ENCODE results near the gene CAND1. TPM values are rescaled to one million over a fixed set of nuclear protein-coding genes. Genes with fewer than 3 reads are reported as not detected.

Gene CAND1
- total RNA-seq, 4 donors from 2014 or later = 88.5 to 127 (median 98.9) TPM

DNA sequence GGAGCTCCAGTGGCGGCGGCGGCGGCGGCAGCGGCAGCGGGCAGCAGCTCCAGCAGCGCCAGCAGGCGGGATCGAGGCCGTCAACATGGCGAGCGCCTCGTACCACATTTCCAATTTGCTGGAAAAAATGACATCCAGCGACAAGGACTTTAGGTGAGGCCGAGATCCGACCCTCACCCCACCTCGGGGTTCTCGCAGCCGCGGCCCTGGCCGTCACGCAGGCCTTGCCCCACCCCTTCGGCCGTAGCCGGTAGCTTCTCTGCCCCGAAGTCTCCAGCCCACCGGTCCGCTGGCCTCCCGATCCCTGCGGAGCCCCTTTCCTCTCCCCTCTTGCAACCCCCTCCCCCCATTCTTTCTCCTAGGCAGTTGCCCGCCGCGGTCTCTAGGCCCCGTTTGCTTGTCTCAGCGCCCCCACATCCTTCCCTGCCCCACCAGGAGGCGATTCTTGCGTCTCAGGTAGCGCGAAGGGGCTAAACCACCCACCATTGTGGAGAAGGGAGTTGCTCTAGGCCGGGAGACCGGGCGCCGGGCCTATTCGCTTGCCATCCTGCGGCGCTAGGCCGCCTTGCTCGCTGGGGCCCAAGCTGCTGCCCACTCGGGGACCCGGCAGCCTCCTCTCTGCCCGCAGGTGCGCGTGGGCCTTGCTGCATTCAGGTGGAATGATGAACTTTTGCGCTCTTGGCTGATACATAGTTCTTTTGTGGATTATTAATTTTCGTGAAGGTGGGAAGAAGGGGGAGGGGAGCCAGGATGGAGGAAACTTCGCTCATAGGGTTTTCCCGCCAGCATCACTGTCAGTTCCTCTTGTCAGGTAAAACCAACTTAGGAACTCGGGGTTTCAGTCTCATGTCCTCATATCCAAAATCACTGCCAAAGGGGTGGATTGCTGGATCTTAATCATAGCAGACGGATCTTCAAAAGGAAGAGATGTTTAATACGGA is 745 bp downstream of the CAND1 start:
- Histone ChIP-seq H3K4me3 (replicated peaks in 1 of 3) (peak overlapping the region; percentile 68 to 84 (median 83)), H3K27me3 (no peaks in the 10 kb centered on the region), H3K4me1 (peaks cover 31% of the 10 kb centered on the region in 2 donors), H3K36me3 (no peaks in the 10 kb centered on the region), H3K27ac (peak overlapping the region; percentile 97 to 99 (median 98)), H3K9me3 (no peaks in the 10 kb centered on the region)
- WGBS, 2 donors = 0 to 1% methylated on average over 46 to 55 of the region's 61 CpGs
- intact Hi-C loops (cut with DNase I) = loop anchor here (10.0 kb wide), 1 partner anchor 175 kb away; no protein-coding TSS in a partner anchor
- TF ChIP-seq CTCF (IDR thresholded peaks at IDR 0.05) (peak in 1 of 6 experiments; percentile 4), POLR2A (IDR thresholded peaks at IDR 0.05) (peak in 1 of 2 donors; percentile 68)
- DNase-seq = peak; percentile 53 to 59

GRCh38 chr12:67270622-67271021 is 1.5 kb downstream of the CAND1 start:
- intact Hi-C loops (cut with DNase I) = loop anchor here (10.0 kb wide), 1 partner anchor 174 kb away; no protein-coding TSS in a partner anchor
- Histone ChIP-seq H3K27ac (peak overlapping the region in 2 of 3 donors; percentile 98 to 99), H3K4me1 (peaks cover 36 to 38% of the 10 kb centered on the region in 2 donors), H3K4me3 (replicated peaks in 1 of 3) (peak overlapping the region; percentile 68 to 84 (median 83)), H3K27me3 (no peaks in the 10 kb centered on the region), H3K9me3 (no peaks in the 10 kb centered on the region), H3K36me3 (no peaks in the 10 kb centered on the region)
- TF ChIP-seq POLR2A (IDR thresholded peaks at IDR 0.05) (no peak), CTCF (IDR thresholded peaks at IDR 0.05) (no peak)
- 4 to 5% methylated on average over 6 of the region's 6 CpGs for WGBS, 2 donors
- no peak for DNase-seq

GRCh38 chr12:67271976-67272375 is 2.8 kb downstream of the CAND1 start:
- no peaks in the 10 kb centered on the region for H3K27me3 ChIP-seq
- H3K4me1 ChIP-seq = peaks cover 36 to 38% of the 10 kb centered on the region in 2 donors
- TF ChIP-seq POLR2A (IDR thresholded peaks at IDR 0.05) (no peak), CTCF (IDR thresholded peaks at IDR 0.05) (no peak)
- H3K9me3 ChIP-seq = no peaks in the 10 kb centered on the region
- no peaks in the 10 kb centered on the region for H3K36me3 ChIP-seq
- 59 to 71% methylated on average over 1 of the region's 1 CpG for WGBS, 2 donors
- DNase-seq = no peak
- no peak overlapping the region for H3K4me3 ChIP-seq (replicated peaks in 1 of 3)
- H3K27ac ChIP-seq = no peak overlapping the region
- intact Hi-C loops (cut with DNase I) = loop anchor here (10.0 kb wide), 1 partner anchor 173 kb away; no protein-coding TSS in a partner anchor

- no peaks in the 10 kb centered on the region for H3K27me3 ChIP-seq
- H3K9me3 ChIP-seq = no peaks in the 10 kb centered on the region
- intact Hi-C loops (cut with DNase I) = loop anchor here (10.0 kb wide), 1 partner anchor 171 kb away; no protein-coding TSS in a partner anchor
- H3K36me3 ChIP-seq = no peaks in the 10 kb centered on the region
- TF ChIP-seq CTCF (IDR thresholded peaks at IDR 0.05) = no peak
- TF ChIP-seq POLR2A (IDR thresholded peaks at IDR 0.05) = no peak
- no peak overlapping the region for H3K27ac ChIP-seq
- DNase-seq = no peak
- peaks cover 30 to 32% of the 10 kb centered on the region in 2 donors for H3K4me1 ChIP-seq
- WGBS, 2 donors = 28 to 29% methylated on average over 3 of the region's 3 CpGs
- no peak overlapping the region for H3K4me3 ChIP-seq (replicated peaks in 1 of 3)
These were observed 5.0 kb downstream of the CAND1 start for GRCh38 chr12:67274186-67274585.

Data from thyroid gland (tissue), 4 donors.